GM13977 (cell line): ENCODE measurements around the gene TEKT1.

ENCODE experiments used
- DNase-seq: peaks from one replicate; pipeline ENCODE4 v3.0.0; 2012; ENCODE audit warnings: low spot score
- CTCF ChIP-seq: IDR thresholded peaks from 2 replicates; pipeline ENCODE4 v1.5.1; 2012; ENCODE audit warnings: mild to moderate bottlenecking, control low read depth; ENCODE audit not compliant: insufficient read depth; ENCODE audit errors: extremely low read depth, missing control alignments
- in situ Hi-C: fragments of 300-500 bp; cut with MboI; formaldehyde crosslinking; loops from one replicate; pipeline ENCODE4 v1.12.0; 2022; ENCODE audit warnings: low sequenced_read_pairs, low pct_unique_long_range_greater_than_20kb, mixed read lengths, inconsistent platforms; ENCODE audit not compliant: unreplicated experiment

TEKT1 gene

GRCh38 chr17:6761779-6762178 is 69.8 kb downstream of the TEKT1 start:
- no peak for TF ChIP-seq CTCF
- DNase-seq = no peak
- in situ Hi-C loops = no loop called here

- TF ChIP-seq CTCF = no peak
- in situ Hi-C loops = no loop called here
- DNase-seq = no peak
These were observed 73.8 kb downstream of the TEKT1 start for GRCh38 chr17:6757747-6758146.

- DNase-seq = no peak
- TF ChIP-seq CTCF = no peak
- in situ Hi-C loops = no loop called here
These were observed 75.0 kb downstream of the TEKT1 start for GRCh38 chr17:6756425-6757031.

- no peak for TF ChIP-seq CTCF
- in situ Hi-C loops = no loop called here
- DNase-seq = no peak
These were observed 75.8 kb downstream of the TEKT1 start, which contains the start of gene XAF1 for GRCh38 chr17:6755731-6756184. TSS of gene XAF1 (plus strand) at chr17:6756046. CDS start at chr17:6756079, 33 bp downstream.

GRCh38 chr17:6755281-6755680 is 76.2 kb downstream of the TEKT1 start:
- in situ Hi-C loops = no loop called here
- no peak for DNase-seq
- TF ChIP-seq CTCF = no peak

- no peak for DNase-seq
- in situ Hi-C loops = no loop called here
These were observed 78.0 kb downstream of the TEKT1 start for GRCh38 chr17:6753546-6753945.

More at GRCh38 chr17:6753546-6753945, 78.0 kb downstream of the TEKT1 start:
- no peak for TF ChIP-seq CTCF
